NAMALWA (cell line): ENCODE measurements around the gene FAM221B.
A peak's percentile ranks its signal among the peaks of the same experiment; 100 is the strongest.

Experiments used
- DNase-seq: peaks from one replicate; pipeline ENCODE4 v3.0.0-alpha.2; 2015; ENCODE audit warnings: low spot score

Gene FAM221B

GRCh38 chr9:35790385-35791296, 37.9 kb downstream of the FAM221B start:
- peak; percentile 76 for DNase-seq

- DNase-seq: no peak
Observed at GRCh38 chr9:35790025-35790384, 38.5 kb downstream of the FAM221B start.

GRCh38 chr9:35789541-35789940, 39.0 kb downstream of the FAM221B start:
- DNase-seq: peak; percentile 17

GRCh38 chr9:35783418-35783817, 45.1 kb downstream of the FAM221B start:
- DNase-seq: no peak

- no peak for DNase-seq
Observed at GRCh38 chr9:35781066-35781465, 47.5 kb downstream of the FAM221B start.

GRCh38 chr9:35778496-35778895, 50.0 kb downstream of the FAM221B start:
- DNase-seq: no peak

- peak; percentile 63 for DNase-seq
Observed at GRCh38 chr9:35776018-35776417, 52.5 kb downstream of the FAM221B start.

- DNase-seq: no peak
Observed at GRCh38 chr9:35774907-35775635, 53.5 kb downstream of the FAM221B start.

GRCh38 chr9:35771943-35772342, 56.6 kb downstream of the FAM221B start:
- no peak for DNase-seq

GRCh38 chr9:35771534-35771933, 57.0 kb downstream of the FAM221B start:
- DNase-seq: no peak

GRCh38 chr9:35771075-35771433, 57.5 kb downstream of the FAM221B start:
- DNase-seq: no peak

- DNase-seq: no peak
Observed at GRCh38 chr9:35769763-35770162, 58.8 kb downstream of the FAM221B start.

- DNase-seq: no peak
Observed at GRCh38 chr9:35767458-35767857, 61.1 kb downstream of the FAM221B start.

GRCh38 chr9:35766997-35767396, 61.5 kb downstream of the FAM221B start:
- no peak for DNase-seq
